ENCODE data around the gene VAV2.

- no peak for TF ChIP-seq USF1 (IDR thresholded peaks at IDR 0.05)
- TF ChIP-seq EP300 (IDR thresholded peaks at IDR 0.05; ENCODE audit: borderline replicate concordance), result no peak
- TF ChIP-seq, protein P1, sequence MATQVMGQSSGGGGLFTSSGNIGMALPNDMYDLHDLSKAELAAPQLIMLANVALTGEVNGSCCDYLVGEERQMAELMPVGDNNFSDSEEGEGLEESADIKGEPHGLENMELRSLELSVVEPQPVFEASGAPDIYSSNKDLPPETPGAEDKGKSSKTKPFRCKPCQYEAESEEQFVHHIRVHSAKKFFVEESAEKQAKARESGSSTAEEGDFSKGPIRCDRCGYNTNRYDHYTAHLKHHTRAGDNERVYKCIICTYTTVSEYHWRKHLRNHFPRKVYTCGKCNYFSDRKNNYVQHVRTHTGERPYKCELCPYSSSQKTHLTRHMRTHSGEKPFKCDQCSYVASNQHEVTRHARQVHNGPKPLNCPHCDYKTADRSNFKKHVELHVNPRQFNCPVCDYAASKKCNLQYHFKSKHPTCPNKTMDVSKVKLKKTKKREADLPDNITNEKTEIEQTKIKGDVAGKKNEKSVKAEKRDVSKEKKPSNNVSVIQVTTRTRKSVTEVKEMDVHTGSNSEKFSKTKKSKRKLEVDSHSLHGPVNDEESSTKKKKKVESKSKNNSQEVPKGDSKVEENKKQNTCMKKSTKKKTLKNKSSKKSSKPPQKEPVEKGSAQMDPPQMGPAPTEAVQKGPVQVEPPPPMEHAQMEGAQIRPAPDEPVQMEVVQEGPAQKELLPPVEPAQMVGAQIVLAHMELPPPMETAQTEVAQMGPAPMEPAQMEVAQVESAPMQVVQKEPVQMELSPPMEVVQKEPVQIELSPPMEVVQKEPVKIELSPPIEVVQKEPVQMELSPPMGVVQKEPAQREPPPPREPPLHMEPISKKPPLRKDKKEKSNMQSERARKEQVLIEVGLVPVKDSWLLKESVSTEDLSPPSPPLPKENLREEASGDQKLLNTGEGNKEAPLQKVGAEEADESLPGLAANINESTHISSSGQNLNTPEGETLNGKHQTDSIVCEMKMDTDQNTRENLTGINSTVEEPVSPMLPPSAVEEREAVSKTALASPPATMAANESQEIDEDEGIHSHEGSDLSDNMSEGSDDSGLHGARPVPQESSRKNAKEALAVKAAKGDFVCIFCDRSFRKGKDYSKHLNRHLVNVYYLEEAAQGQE (IDR thresholded peaks at IDR 0.05; ENCODE audit: low read depth), result no peak
- TF ChIP-seq, protein P2, sequence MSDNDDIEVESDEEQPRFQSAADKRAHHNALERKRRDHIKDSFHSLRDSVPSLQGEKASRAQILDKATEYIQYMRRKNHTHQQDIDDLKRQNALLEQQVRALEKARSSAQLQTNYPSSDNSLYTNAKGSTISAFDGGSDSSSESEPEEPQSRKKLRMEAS (IDR thresholded peaks at IDR 0.05), result no peak
- TF ChIP-seq RAD21 (IDR thresholded peaks at IDR 0.05; ENCODE audit: low read depth), result no peak
- no peak for TF ChIP-seq TAF1 (IDR thresholded peaks at IDR 0.05; ENCODE audit: low read depth)
- TF ChIP-seq YY1 (IDR thresholded peaks at IDR 0.05; ENCODE audit: low read depth), result no peak
- TF ChIP-seq EGR1 (IDR thresholded peaks at IDR 0.05), result no peak
- no peak for TF ChIP-seq ZBTB7A (IDR thresholded peaks at IDR 0.05; ENCODE audit: low read depth)
- TF ChIP-seq NFIC (IDR thresholded peaks at IDR 0.05), result no peak
Observed at GRCh38 chr9:133787754-133788025, 204.4 kb downstream of the VAV2 start.
